Measurements from ENCODE around the gene RAD52.

DNA sequence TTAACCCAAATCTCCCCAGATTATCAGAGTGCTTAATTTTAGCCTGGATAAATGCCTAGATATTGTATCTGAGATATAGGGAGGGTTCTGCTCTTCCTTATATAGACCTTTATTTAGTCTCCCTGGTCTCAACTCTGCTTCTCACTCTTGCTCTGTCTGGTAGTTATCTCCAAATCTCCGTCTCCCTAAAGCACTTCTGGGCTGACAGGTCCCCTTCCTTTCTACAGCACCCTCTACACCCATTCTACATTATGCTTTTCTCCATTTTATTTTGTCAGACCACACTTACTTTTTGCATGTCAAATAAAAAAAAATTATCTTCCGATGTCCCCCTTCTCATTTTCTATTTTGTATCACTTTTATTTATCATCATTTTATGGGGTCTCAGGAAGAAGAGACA, 39.6 kb upstream of the RAD52 start:
- TF ChIP-seq, protein P1, sequence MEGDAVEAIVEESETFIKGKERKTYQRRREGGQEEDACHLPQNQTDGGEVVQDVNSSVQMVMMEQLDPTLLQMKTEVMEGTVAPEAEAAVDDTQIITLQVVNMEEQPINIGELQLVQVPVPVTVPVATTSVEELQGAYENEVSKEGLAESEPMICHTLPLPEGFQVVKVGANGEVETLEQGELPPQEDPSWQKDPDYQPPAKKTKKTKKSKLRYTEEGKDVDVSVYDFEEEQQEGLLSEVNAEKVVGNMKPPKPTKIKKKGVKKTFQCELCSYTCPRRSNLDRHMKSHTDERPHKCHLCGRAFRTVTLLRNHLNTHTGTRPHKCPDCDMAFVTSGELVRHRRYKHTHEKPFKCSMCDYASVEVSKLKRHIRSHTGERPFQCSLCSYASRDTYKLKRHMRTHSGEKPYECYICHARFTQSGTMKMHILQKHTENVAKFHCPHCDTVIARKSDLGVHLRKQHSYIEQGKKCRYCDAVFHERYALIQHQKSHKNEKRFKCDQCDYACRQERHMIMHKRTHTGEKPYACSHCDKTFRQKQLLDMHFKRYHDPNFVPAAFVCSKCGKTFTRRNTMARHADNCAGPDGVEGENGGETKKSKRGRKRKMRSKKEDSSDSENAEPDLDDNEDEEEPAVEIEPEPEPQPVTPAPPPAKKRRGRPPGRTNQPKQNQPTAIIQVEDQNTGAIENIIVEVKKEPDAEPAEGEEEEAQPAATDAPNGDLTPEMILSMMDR (IDR thresholded peaks at IDR 0.05): no peak
- TF ChIP-seq POLR2A (IDR thresholded peaks at IDR 0.05): no peak

All from prostate gland (tissue), 2 donors.